Chondrocyte (in vitro differentiated cells): ENCODE data around the gene TFAP2A. TPM values are rescaled to one million over a fixed set of nuclear protein-coding genes. Genes with fewer than 3 reads are reported as not detected.
A peak's percentile ranks its signal among the peaks of the same experiment; 100 is the strongest.

Experiments
- DNase-seq: peaks from one replicate; pipeline ENCODE4 v3.0.0; 2021; ENCODE audit warnings: mixed read lengths, low spot score
- H3K27ac Mint-ChIP-seq: one replicate; pipeline ENCODE4 v1.8.0; 2021; ENCODE audit warnings: mild to moderate bottlenecking, moderate library complexity, mixed read lengths; ENCODE audit not compliant: unreplicated experiment
- H3K27me3 Mint-ChIP-seq: 2 replicates; pipeline ENCODE4 v1.8.0; 2021; ENCODE audit warnings: low read depth, mixed read lengths
- H3K36me3 Mint-ChIP-seq: 2 replicates; pipeline ENCODE4 v1.8.0; 2021; ENCODE audit warnings: low read depth, mixed read lengths
- H3K4me1 Mint-ChIP-seq: 2 replicates; pipeline ENCODE4 v1.8.0; 2021; ENCODE audit warnings: low read depth, mild to moderate bottlenecking, mixed read lengths
- H3K4me3 Mint-ChIP-seq: one replicate; pipeline ENCODE4 v1.8.0; 2021; ENCODE audit warnings: mild to moderate bottlenecking, moderate library complexity, mixed read lengths; ENCODE audit not compliant: unreplicated experiment
- H3K9me3 Mint-ChIP-seq: 2 replicates; pipeline ENCODE4 v1.8.0; 2021; ENCODE audit warnings: low read depth, mixed read lengths
- long read RNA-seq: library from polyadenylated mRNA; stranded (forward); transcript quantifications from one replicate; pipeline ENCODE4 v2.0.0, GENCODE V29; 2021
- total RNA-seq: library from RNA; stranded (reverse); gene quantifications from 3 replicates; pipeline ENCODE4 v1.2.1, GENCODE V29; 2021
- TF ChIP-seq, protein P1 (sequence below): fragments of 200-600 bp; sonication (generic); IDR thresholded peaks from 2 replicates; pipeline ENCODE4 v1.5.0; 2021; ENCODE audit warnings: antibody characterized with exemption, mild to moderate bottlenecking, moderate library complexity

Gene TFAP2A
- total RNA-seq: 0.74 to 26.6 TPM (median 1.4 TPM) in 3 replicates
- long read RNA-seq: 0 reads

- H3K4me1 Mint-ChIP-seq: peaks cover 50% of the 10 kb centered on the region
- no peaks in the 10 kb centered on the region for H3K9me3 Mint-ChIP-seq
- H3K36me3 Mint-ChIP-seq: peaks cover 4% of the 10 kb centered on the region
- peaks cover 72% of the 10 kb centered on the region for H3K27me3 Mint-ChIP-seq
- TF ChIP-seq, protein P1, sequence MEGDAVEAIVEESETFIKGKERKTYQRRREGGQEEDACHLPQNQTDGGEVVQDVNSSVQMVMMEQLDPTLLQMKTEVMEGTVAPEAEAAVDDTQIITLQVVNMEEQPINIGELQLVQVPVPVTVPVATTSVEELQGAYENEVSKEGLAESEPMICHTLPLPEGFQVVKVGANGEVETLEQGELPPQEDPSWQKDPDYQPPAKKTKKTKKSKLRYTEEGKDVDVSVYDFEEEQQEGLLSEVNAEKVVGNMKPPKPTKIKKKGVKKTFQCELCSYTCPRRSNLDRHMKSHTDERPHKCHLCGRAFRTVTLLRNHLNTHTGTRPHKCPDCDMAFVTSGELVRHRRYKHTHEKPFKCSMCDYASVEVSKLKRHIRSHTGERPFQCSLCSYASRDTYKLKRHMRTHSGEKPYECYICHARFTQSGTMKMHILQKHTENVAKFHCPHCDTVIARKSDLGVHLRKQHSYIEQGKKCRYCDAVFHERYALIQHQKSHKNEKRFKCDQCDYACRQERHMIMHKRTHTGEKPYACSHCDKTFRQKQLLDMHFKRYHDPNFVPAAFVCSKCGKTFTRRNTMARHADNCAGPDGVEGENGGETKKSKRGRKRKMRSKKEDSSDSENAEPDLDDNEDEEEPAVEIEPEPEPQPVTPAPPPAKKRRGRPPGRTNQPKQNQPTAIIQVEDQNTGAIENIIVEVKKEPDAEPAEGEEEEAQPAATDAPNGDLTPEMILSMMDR: peak; percentile 75
- peak within 1 kb of the TSS; percentile 81 for H3K4me3 Mint-ChIP-seq
- no peak within 1 kb of the TSS for H3K27ac Mint-ChIP-seq
- no peak for DNase-seq
Observed at GRCh38 chr6:10414756-10415616, at the start of gene TFAP2A. TFAP2A (minus strand) TSS chr6:10415074; CDS start chr6:10414991, 83 bp downstream.

- H3K4me3 Mint-ChIP-seq: no peak overlapping the region
- no peak overlapping the region for H3K27ac Mint-ChIP-seq
- no peak for DNase-seq
- peaks cover 1% of the 10 kb centered on the region for H3K36me3 Mint-ChIP-seq
- no peaks in the 10 kb centered on the region for H3K9me3 Mint-ChIP-seq
- no peaks in the 10 kb centered on the region for H3K4me1 Mint-ChIP-seq
- H3K27me3 Mint-ChIP-seq: peaks cover 9% of the 10 kb centered on the region
- TF ChIP-seq, protein P1: no peak
Observed at GRCh38 chr6:10463491-10464481, 48.9 kb upstream of the TFAP2A start.

DNA sequence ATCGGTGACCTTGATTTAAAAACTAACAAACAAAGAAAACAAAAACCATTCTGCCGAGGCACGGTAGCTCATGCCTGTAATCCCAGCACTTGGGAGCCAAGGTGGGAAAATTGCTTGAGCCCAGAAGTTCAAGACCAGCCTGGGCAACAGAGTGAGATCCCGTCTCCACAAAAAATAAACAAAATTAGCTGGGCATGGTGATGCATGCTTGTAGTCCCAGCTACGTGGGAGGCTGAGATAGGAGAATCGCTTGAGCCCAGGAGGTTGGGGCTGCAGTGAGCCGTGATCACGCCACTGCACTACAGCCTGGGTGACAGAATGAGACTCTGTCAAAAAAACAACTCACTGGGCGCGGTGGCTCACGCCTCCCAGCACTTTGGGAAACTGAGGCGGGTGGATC lies 48.2 kb upstream of the TFAP2A start:
- H3K4me1 Mint-ChIP-seq: no peaks in the 10 kb centered on the region
- H3K36me3 Mint-ChIP-seq: peaks cover 1% of the 10 kb centered on the region
- TF ChIP-seq, protein P1: no peak
- no peak overlapping the region for H3K4me3 Mint-ChIP-seq
- DNase-seq: no peak
- peaks cover 9% of the 10 kb centered on the region for H3K27me3 Mint-ChIP-seq
- no peaks in the 10 kb centered on the region for H3K9me3 Mint-ChIP-seq
- H3K27ac Mint-ChIP-seq: no peak overlapping the region

GRCh38 chr6:10461850-10462249 lies 47.0 kb upstream of the TFAP2A start:
- no peaks in the 10 kb centered on the region for H3K9me3 Mint-ChIP-seq
- TF ChIP-seq, protein P1: no peak
- H3K27ac Mint-ChIP-seq: no peak overlapping the region
- no peak overlapping the region for H3K4me3 Mint-ChIP-seq
- DNase-seq: no peak
- H3K27me3 Mint-ChIP-seq: peaks cover 9% of the 10 kb centered on the region
- H3K4me1 Mint-ChIP-seq: peaks cover 5% of the 10 kb centered on the region
- H3K36me3 Mint-ChIP-seq: peaks cover 1% of the 10 kb centered on the region

DNA sequence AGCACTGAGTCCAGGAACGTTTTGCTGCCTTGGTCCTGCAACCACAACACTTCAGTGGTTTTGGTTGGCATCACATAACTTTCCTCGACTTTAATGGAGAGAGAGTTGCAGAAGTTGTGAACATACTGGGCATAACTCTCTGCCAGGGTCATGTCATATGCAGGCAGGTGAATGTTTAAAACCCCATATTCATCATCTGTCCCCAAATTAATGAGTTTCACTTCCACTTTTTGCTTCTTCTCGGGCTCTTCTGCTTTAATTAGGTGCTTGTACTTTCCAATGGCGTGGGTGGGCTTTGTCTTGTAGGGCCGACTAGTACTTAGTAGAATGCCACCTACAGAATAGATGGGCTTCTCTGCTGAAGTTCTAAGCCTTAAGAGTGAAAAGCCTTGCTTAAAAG lies 45.2 kb upstream of the TFAP2A start:
- DNase-seq: no peak
- Mint-ChIP-seq H3K36me3 (peaks cover 1% of the 10 kb centered on the region), H3K4me1 (peaks cover 5% of the 10 kb centered on the region), H3K9me3 (no peaks in the 10 kb centered on the region), H3K4me3 (no peak overlapping the region), H3K27me3 (peaks cover 9% of the 10 kb centered on the region), H3K27ac (no peak overlapping the region)
- TF ChIP-seq, protein P1: no peak
